ENCODE data around the gene SLC38A8. TPM values are rescaled to one million over a fixed set of nuclear protein-coding genes. Genes with fewer than 3 reads are reported as not detected.
A peak's percentile ranks its signal among the peaks of the same experiment; 100 is the strongest.

SLC38A8 gene
- polyA plus RNA-seq, 1 experiment: not detected

DNA sequence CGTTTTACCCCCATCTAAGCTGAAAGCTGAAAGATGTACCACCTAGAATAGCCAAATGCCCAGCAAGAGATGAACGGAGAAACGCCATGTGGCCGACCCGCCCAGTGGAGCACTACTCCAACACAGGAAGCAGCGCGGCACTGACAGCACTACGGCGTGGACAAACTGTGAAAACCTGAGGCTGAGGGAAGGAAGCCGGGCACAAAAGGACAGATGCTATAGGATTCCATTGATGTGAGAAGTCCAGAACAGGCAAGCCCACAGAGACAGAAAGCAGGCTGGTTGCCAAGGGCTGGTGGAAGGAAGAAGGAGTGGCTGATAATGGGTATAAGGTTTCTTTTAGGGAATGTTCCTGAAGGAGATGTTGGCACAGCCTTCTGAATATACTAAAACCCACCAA is 29.4 kb upstream of the SLC38A8 start:
- Histone ChIP-seq H3K4me3 (ENCODE audit: low read depth, low read length) (no peak overlapping the region), H3K9me3 (ENCODE audit: control insufficient read depth, insufficient read depth, low read length) (no peaks in the 10 kb centered on the region), H3K27ac (ENCODE audit: low read depth, low read length) (peak overlapping the region; percentile 31), H3K27me3 (ENCODE audit: control insufficient read depth, insufficient read depth, low read length) (no peaks in the 10 kb centered on the region)
- peak; percentile 11 for DNase-seq (ENCODE audit: low read depth, low spot score)
- ChIA-PET POLR2A (no interaction called here), CTCF (interaction anchor here (2.2 kb wide), 2 partner anchors 9 to 13 kb away, joined by 7 read pairs; no protein-coding TSS in a partner anchor)
- TF ChIP-seq, protein P1, sequence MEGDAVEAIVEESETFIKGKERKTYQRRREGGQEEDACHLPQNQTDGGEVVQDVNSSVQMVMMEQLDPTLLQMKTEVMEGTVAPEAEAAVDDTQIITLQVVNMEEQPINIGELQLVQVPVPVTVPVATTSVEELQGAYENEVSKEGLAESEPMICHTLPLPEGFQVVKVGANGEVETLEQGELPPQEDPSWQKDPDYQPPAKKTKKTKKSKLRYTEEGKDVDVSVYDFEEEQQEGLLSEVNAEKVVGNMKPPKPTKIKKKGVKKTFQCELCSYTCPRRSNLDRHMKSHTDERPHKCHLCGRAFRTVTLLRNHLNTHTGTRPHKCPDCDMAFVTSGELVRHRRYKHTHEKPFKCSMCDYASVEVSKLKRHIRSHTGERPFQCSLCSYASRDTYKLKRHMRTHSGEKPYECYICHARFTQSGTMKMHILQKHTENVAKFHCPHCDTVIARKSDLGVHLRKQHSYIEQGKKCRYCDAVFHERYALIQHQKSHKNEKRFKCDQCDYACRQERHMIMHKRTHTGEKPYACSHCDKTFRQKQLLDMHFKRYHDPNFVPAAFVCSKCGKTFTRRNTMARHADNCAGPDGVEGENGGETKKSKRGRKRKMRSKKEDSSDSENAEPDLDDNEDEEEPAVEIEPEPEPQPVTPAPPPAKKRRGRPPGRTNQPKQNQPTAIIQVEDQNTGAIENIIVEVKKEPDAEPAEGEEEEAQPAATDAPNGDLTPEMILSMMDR (IDR thresholded peaks at IDR 0.05; ENCODE audit: low read depth, low read length): no peak

DNA sequence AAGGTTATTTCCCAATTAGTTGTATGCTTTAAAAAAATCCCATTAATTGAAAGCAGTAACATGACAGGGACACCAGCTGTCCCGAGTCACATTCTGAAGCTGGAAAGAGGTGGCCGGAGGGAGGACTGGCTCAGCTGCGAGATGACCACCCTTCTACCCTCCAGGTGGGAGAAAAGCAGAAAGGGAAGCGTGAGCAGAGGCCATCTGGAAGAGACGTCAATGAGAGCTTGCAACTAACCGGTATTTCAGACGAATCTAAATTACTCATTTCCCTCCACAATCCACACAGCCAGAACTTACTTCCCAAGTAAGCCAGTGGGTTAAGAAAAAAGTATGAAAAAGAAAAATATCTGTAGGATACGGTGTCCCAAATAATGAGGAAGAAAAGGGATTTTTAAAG is 28.5 kb upstream of the SLC38A8 start:
- Histone ChIP-seq H3K27me3 (ENCODE audit: control insufficient read depth, insufficient read depth, low read length) (no peaks in the 10 kb centered on the region), H3K4me3 (ENCODE audit: low read depth, low read length) (no peak overlapping the region), H3K27ac (ENCODE audit: low read depth, low read length) (no peak overlapping the region), H3K9me3 (ENCODE audit: control insufficient read depth, insufficient read depth, low read length) (no peaks in the 10 kb centered on the region)
- TF ChIP-seq, protein P1 (IDR thresholded peaks at IDR 0.05; ENCODE audit: low read depth, low read length): no peak
- DNase-seq (ENCODE audit: low read depth, low spot score): no peak
- ChIA-PET POLR2A (no interaction called here), CTCF (interaction anchor here (1.4 to 2.2 kb wide), 2 partner anchors 8 to 144 kb away, joined by 3 to 7 read pairs; no protein-coding TSS in a partner anchor)

DNA sequence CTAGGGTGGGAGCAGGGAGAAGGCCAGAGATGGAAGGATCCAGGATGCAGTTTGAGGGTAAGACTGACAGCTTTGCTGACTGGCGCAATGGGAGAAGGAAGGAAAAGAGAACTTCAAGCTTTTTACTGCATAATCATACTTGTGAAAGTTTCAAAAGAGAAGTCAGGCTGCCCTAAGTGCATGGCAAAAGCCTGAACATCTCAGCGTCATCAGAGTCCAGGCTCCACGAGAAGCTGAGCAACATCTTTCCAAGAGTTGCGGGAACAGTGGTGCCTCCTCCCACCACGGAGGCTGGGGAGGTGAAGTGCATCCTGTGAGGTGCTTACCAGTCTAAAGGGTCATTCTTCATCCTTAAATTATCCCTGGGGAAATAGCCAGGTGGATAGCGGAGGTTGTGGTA is 26.9 kb upstream of the SLC38A8 start:
- no peaks in the 10 kb centered on the region for H3K9me3 ChIP-seq (ENCODE audit: control insufficient read depth, insufficient read depth, low read length)
- ChIA-PET CTCF (interaction anchor here (0.6 to 1.9 kb wide), 8 partner anchors 15 to 415 kb away, joined by 3 to 6 read pairs (median 4); no protein-coding TSS in a partner anchor), POLR2A (no interaction called here)
- H3K4me3 ChIP-seq (ENCODE audit: low read depth, low read length): no peak overlapping the region
- TF ChIP-seq, protein P1 (IDR thresholded peaks at IDR 0.05; ENCODE audit: low read depth, low read length): no peak
- no peak overlapping the region for H3K27ac ChIP-seq (ENCODE audit: low read depth, low read length)
- DNase-seq (ENCODE audit: low read depth, low spot score): no peak
- no peaks in the 10 kb centered on the region for H3K27me3 ChIP-seq (ENCODE audit: control insufficient read depth, insufficient read depth, low read length)

DNA sequence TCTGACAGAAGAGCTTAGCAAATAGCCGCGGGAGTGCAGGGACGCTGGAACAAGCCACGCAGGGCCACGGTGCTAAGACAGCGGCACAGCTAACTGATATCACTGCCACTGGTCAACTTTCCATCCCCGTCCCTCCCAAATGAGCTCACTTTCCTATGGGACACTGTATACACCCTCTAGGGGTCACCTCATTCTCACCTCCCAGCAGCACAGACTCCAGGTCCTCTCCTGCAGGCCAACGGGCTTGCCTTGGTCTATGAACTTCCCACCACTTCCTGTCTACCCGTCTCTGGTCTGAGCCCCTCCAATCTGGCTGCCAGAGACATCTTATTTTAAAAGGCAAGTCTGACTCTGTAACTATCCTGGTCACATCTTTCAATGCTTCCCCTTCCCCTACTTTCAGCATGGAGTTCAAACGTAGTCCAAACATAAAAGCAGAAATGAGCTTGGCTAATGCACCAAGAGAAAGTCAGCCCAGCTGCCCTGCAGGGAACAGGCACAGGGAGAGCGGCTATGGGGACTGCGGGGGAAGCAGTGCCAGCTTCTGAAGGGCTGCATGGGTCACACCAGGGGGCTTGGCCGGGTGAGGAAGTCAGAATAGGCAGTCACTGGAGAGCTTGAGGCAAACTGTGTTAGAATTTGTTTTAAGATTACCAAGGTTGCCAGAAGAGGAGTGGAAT is 26.3 kb upstream of the SLC38A8 start:
- CTCF ChIA-PET: interaction anchor here (0.6 to 2.2 kb wide), 5 partner anchors 16 to 415 kb away, joined by 3 to 6 read pairs (median 4); no protein-coding TSS in a partner anchor
- Histone ChIP-seq H3K9me3 (ENCODE audit: control insufficient read depth, insufficient read depth, low read length) (no peaks in the 10 kb centered on the region), H3K27ac (ENCODE audit: low read depth, low read length) (no peak overlapping the region), H3K4me3 (ENCODE audit: low read depth, low read length) (no peak overlapping the region), H3K27me3 (ENCODE audit: control insufficient read depth, insufficient read depth, low read length) (no peaks in the 10 kb centered on the region)
- DNase-seq (ENCODE audit: low read depth, low spot score): no peak
- TF ChIP-seq, protein P1 (IDR thresholded peaks at IDR 0.05; ENCODE audit: low read depth, low read length): no peak
- POLR2A ChIA-PET: no interaction called here

DNA sequence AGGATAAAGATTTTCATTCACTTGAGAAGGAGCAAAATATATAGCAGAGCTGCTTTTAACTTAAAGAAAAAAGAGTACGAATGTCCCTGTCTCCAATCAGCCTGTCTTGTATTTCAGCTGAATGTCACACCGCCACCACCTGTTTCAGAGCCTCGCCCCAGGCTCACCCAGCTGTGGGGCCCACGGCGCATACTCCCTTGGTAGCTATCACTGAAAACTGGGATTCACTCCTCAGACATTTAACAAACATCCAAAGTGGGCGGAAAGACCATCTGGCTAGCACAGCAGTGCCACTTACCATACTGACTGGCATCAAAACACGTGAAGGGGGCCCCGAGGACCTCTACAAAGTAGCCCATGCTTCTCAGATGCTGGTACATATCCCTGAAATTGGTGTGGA is 25.4 kb upstream of the SLC38A8 start:
- H3K4me3 ChIP-seq (ENCODE audit: low read depth, low read length): no peak overlapping the region
- no peaks in the 10 kb centered on the region for H3K27me3 ChIP-seq (ENCODE audit: control insufficient read depth, insufficient read depth, low read length)
- TF ChIP-seq, protein P1 (IDR thresholded peaks at IDR 0.05; ENCODE audit: low read depth, low read length): no peak
- CTCF ChIA-PET: interaction anchor here (0.6 to 4.1 kb wide), 4 partner anchors 17 to 112 kb away, joined by 3 to 23 read pairs (median 4); no protein-coding TSS in a partner anchor
- H3K9me3 ChIP-seq (ENCODE audit: control insufficient read depth, insufficient read depth, low read length): no peaks in the 10 kb centered on the region
- H3K27ac ChIP-seq (ENCODE audit: low read depth, low read length): no peak overlapping the region
- DNase-seq (ENCODE audit: low read depth, low spot score): no peak
- POLR2A ChIA-PET: no interaction called here

All from AG04450 (cell line).